HG03064 (cell line): Measurements from ENCODE around the gene TMEM242.

Source experiments
- ATAC-seq: cut with Tn5 transposase; IDR thresholded peaks from one replicate; pipeline ENCODE4 v1.9.1; 2021; ENCODE audit warnings: low read depth; ENCODE audit not compliant: unreplicated experiment

Gene TMEM242

DNA sequence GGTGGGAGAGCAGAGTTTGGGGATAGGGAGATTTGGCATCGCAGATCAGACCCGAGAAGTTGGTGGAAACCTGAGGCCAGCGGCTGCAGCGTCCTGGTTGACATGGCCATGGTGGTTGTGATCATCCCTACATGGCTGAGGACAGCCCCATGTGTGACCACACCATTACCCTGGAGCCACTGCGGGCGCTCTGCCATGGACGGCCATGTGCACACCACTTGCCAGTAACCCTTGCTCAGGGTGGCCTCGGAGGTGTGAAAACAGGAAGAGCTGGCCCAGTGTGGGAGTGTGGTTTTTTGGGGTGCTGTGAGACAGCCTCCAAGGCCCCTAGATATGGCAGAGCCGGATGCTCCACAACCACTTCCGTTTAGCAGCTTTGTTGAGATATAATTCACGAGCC, 64.4 kb downstream of the TMEM242 start:
- no peak for ATAC-seq

DNA sequence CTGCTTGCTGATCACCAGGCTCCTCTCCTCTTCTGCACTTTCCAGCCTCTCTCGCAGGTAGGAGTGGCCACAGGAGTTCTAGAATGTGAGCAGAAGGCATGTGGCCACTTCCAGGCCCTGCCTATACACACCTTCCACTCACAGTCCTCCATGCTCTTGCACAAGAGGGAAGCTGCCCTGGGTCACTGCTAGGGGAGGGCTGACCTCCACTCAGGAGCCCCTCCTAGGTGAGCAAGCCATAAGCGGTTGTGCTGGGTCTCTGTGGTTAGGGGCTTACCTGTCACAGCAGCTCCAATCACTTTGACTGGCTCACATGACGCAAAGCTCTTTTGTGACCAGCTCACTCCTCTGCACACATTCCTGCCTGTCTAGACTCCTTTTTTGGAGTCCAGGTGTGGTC, 68.2 kb downstream of the TMEM242 start:
- no peak for ATAC-seq

DNA sequence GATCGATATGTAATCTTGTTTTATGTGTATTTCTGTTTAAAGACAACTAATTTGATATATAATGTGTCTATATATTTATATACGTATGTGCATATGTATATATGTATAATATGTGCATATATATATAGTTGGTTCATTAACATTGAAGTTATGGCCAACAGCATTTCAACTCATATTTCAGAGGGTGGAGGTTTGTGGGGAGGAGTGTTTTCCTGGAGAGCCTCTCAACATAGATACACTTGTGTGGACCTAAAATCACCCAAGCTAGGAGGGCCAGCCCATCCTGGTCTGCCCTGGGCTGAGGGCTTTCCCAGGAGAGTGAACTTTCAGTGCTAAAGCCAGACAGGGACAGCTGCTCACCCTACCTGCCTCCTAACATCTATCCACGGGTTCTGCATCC, 68.8 kb downstream of the TMEM242 start:
- no peak for ATAC-seq

DNA sequence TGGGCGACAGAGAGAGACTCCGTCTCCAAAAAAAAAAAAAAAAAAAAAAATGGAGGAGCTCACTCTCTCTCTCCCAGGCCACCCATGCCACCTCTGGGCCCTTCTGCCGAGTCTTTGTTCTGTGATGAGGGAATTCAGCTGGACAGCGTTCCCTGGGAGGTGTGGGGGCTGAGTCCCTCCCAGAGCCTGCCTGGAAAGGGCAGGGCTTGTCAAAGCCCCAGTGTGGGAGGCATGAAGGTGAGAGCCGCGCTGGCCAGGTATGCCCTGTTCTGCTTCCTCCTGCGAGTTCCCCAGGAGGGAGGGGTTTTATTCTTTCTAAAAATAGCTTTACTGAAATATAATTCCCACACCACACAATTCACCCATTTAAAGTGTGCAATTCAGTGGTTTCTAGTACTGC, 69.6 kb downstream of the TMEM242 start:
- ATAC-seq = no peak

DNA sequence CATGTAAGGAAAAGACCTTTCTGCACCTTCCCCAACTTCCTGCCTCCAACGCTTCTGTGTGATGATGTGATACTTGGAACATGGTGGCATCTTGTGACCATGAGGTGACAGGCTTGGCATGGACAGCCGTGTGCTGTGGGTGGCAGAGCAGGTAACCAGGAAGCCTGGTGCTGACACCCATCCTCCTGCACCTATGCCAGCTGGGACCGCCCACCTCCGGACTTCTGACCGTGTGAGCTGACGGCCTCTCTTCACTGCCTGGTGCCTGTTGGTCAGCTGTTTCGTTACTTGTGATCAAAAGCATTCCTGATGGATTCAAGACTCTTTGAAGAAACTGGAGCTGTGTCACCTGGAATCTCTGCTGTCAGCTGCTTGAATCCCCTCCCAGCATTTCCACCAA, 70.3 kb downstream of the TMEM242 start:
- ATAC-seq = no peak

DNA sequence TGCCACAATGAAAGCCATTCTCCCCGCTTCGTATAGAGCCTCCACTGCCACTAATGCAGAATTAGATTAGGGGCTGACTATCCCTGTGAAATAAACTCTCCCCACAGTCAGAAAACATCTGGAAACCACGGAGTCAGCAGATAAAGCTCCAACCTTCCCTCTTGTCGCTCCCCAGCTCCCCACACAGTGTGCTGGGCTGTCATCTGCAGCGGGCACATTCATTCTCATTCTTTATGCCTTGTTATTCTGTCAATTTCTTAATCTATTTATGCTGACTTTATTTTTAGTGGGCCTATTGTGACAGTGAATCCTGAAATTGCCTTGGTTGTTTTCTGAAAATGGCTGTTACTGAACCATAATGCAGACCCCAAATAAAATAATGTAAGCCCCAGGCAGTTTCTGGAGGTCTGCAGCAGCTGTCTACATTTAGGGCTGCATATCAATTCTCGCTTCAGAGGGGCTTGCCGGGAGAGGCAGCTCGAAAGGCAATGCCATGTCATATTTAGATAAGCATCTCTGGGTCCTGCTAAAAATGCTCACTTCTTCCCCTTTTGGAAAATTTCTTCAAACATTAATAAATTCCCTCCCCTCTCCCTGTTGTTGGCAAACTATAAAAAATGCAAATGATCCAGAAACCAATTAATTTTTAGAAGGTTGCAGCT, 71.6 kb downstream of the TMEM242 start:
- ATAC-seq = no peak

DNA sequence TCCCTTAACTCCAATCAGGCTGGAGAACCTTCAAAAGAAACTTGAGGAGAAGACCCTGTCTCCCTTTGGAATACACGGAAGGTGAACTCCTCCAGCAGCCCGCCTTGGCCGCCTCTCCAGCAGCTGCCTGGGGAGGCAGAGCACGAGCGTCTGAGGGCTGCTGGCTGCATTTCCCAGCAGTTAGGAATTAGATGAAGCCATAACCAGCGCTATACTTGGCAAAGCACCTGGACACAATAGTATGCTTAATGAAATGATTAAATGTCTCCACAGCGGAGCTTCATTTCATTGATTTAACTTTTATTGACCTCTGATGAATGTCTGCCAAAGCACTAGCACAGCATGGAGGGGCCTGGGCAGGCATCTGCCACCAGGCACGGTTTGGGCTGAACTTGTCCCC, 73.5 kb downstream of the TMEM242 start:
- ATAC-seq = no peak

DNA sequence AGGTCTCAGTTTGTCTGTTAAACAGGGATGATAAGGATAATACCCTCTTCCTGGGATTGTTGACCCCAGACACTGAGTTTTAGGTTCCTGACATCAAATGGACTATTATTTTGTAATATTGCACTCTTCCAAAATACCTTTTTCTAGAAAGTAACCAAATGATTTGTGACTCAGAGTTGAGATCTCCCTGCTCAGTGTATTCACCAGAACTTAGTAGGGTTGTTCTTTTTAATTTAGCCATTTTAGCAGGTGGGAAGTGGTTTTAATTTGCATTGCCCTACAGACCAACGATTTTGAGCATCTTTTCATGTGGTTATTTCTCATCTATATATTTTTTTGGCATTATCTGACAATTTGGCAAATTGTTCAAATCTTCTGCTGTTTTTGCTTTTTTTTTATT, 75.1 kb downstream of the TMEM242 start:
- ATAC-seq = no peak

DNA sequence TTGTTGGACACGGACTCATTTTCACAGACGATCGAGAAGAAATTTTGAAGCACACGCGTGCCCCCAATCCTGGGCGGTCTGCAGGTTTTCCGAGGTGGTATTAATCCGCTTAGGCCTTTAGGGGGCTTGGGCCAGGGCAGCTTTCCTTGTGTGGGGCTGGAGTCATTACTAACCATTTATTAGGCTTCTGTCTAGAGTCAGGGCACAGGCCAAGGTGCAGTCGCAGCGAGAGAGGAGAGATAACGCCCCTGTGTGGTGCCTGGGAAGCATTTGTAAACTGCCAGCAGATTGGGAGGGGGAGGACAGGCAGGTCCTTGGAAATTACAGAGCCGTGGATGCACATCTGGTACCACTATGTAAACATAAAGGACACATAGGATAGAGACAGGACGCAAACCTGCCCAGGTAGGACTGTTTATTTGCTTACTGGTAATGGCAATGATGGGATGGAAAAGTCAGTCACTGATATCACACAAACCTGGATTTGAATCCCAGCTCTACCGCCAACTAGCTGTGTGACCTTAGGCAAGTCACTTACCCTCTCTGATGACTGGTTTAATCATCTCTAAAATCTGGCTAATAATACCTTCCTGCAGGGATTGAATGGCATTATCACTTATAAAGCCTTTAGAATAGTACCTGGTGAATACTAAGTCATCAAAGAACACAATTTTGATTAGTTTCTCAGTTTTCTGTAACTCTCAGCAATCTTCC, 76.4 kb downstream of the TMEM242 start:
- ATAC-seq = no peak

DNA sequence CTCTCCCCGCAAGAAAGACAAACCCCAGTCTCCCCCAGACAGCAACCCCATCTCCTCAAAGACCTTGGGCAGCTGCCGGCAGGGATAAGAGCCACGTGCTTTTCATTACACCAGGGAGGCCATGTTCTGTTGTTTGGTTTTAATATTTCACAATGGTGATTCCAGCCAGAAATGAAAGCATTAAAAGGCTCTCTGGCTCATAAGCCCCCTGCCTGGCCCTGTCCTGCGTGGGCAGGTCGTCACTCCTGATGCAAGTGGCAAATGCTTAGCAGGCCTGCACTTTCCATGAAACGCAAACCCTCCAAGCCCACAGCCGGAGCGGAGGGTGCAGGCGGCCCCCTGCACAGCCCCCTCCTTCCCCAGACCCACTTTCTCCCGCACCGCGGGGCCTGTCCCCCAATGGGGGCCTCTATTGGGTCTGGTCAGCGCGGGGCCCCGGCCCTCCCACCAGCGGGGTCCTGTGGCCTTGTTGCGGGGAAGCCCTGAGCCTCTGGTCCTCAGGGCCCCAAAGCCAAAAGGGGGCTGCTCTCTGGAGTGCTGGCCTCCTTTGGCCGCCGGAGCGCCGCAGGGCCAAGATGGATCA, 77.2 kb downstream of the TMEM242 start:
- no peak for ATAC-seq

DNA sequence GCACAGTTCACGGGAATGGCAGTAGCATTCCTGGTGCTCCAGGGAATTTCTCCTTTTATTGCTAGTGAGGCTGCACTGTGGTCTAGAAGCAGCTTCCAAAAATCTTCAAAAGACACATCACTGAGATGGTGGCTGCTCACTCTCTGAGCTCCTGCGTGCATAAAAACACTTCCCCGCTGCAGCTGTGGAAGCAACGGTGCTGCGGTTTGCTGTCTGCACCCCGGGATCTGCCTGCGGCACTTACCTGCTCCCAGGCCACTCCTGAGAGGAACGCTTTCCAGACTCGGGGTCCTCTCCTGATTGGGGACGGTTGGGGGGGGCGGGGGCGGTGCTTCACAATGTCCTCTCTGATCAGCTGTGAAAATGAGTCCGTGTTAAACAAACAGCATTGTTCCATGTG, 77.9 kb downstream of the TMEM242 start:
- no peak for ATAC-seq

DNA sequence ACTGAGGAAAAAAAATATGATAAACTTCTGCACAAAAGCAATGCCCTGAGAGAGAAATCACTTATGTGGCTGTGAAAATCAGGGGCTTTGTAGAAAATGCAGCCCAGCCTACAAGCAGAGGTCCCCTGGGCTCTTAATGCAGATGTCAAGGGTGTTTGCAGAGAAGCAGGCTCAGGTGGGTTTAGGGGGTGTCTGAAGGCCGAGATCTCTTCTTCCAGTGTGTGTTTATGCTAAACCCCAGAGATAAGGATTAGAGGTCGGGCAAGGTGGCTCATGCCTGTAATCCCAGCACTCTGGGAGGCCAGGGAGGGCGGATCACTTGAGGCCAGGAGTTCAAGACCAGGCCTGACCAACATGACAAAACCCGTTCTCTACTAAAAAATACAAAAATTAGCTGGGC, 78.5 kb downstream of the TMEM242 start:
- ATAC-seq = no peak

DNA sequence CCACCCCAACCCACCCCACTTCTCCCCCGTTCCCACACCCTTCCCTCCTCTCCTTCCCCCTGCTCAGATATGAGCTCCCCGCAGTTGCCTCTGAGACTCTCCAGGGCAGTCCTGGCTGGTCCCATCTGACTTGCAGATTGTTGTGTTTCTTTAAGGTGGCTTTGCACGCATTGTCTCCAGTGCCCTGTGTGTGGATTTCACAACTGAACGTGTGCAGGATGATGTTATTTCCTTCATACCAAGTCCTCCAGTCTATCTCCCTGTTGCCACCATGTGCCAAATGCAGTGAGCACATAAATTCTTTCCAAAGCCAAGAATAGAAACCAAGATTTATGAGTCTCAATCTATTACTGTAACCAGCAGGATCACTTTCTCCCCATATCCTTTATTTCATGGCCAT, 79.1 kb downstream of the TMEM242 start:
- ATAC-seq = no peak

DNA sequence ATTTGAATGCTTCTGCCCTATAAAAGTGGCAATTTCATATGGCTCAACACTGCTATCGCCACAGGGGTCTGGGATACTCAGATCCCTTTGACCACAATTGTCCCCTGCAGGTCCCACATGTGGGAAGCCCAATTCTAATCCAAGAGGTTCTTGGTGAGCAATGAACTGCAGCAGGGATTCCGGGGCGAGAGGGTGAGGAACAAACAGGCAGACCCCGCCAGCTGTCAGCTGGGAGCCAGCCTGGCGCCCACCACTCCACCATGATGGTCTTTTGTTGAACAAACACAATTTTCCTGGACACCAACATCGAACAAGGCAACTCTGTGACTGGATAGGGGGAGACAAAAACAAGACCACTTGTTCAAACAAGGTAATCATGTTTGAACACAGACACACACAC, 80.5 kb downstream of the TMEM242 start:
- ATAC-seq = no peak

DNA sequence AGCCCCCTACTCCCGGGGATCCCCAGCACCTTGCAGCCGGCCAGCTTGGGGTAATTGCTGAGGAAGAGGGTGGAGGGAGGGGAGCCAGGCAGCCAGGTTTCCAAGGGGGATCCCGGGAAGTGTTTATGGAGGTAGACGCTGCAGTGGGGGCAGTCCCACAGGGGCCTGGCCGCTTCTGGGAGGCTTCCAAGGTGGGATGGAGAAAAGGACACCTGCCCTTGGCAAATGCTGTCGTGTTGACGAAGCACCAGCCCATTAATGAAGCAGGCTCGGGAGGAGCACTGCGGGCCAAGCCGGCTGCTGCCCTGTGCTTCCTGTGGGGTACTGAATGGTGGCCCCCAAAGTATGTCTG, 82.4 kb downstream of the TMEM242 start:
- no peak for ATAC-seq

DNA sequence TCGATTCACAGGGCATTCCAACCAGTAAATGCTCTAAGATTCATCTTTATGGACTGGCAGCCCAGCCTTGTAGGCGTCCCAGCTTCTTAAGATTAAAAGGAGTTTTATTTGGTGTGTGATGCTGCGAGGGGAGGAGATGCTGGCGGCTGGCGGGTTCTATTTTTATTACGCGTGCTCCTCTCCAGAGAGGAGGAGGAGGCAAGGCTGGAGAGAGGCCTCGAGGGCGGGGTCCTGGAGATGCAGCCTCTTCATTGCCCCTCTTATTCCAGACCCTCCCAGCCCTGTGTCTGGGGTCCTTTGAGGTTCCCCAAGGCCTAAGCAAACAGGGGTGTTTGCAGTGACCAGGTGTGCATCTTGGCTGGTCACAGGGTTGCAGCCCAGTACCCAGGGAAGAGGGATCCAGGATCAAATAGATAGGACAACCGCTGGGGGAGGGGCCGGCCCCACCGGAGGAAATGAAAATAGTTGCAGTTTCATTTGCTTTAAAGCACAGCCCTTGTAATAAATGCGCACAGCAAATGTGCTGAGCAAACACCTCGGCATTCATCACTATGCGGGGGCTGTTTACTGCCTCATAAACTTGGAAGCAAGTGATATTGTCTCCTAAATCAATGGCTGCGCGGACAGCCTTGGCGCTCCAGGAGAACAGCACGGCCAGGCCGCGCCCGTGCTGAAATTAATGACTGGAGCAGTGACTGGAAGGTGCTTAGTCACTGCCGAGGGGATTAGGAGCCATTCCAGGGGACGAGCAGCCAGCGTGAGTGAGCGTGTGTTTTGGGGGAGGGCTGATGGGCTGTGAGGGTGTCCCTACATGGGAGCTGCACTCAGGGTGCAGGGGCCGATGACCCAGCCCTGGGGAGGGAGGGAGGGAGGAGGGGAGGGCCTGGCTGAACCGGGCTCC, 83.0 kb downstream of the TMEM242 start:
- no peak for ATAC-seq

DNA sequence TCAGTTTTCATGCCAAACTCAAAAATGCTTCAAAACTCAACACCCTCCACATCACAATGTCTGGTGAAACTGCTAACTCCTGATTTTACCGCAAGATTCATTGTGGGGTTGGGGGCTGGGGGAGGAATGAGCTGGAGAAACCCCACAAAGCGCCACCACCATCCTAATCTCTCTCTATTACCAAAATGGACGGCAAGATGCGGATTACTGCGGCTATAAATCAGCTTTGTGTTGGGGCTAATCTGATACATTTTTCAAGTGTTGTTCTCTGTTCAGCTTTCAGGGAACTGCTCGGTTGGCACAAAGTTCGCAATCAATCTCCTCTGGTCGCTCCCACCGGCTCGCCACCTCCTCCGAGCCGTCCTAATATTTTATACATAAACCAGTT, 83.7 kb downstream of the TMEM242 start:
- no peak for ATAC-seq
